ENCODE data around the gene OR8B3. TPM values are rescaled to one million over a fixed set of nuclear protein-coding genes. Genes with fewer than 3 reads are reported as not detected.

The OR8B3 gene
- total RNA-seq, 2 donors from 2014 or later = not detected

- Histone ChIP-seq H3K27me3 (no peaks in the 10 kb centered on the region), H3K27ac (no peak overlapping the region), H3K4me1 (no peaks in the 10 kb centered on the region), H3K36me3 (replicated peaks in 1 of 2; ENCODE audit: insufficient read depth in 1 of 2, low read depth in 2 of 2) (no peaks in the 10 kb centered on the region), H3K9me3 (no peaks in the 10 kb centered on the region), H3K4me3 (no peak overlapping the region)
- WGBS, 2 donors = 45 to 61% methylated on average over 3 of the region's 3 CpGs
- TF ChIP-seq, protein P1, sequence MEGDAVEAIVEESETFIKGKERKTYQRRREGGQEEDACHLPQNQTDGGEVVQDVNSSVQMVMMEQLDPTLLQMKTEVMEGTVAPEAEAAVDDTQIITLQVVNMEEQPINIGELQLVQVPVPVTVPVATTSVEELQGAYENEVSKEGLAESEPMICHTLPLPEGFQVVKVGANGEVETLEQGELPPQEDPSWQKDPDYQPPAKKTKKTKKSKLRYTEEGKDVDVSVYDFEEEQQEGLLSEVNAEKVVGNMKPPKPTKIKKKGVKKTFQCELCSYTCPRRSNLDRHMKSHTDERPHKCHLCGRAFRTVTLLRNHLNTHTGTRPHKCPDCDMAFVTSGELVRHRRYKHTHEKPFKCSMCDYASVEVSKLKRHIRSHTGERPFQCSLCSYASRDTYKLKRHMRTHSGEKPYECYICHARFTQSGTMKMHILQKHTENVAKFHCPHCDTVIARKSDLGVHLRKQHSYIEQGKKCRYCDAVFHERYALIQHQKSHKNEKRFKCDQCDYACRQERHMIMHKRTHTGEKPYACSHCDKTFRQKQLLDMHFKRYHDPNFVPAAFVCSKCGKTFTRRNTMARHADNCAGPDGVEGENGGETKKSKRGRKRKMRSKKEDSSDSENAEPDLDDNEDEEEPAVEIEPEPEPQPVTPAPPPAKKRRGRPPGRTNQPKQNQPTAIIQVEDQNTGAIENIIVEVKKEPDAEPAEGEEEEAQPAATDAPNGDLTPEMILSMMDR (IDR thresholded peaks at IDR 0.05) = no peak
- no peak for TF ChIP-seq POLR2A (IDR thresholded peaks at IDR 0.05)
- ATAC-seq = no peak
- DNase-seq = no peak
- intact Hi-C loops (cut with DNase I) = no loop called here
Observed at GRCh38 chr11:124376280-124376679, 22.5 kb downstream of the OR8B3 start.

GRCh38 chr11:124359566-124359965 lies 39.3 kb downstream of the OR8B3 start:
- WGBS, 2 donors = 22 to 51% methylated on average over 2 of the region's 2 CpGs
- Histone ChIP-seq H3K4me1 (no peaks in the 10 kb centered on the region), H3K9me3 (no peaks in the 10 kb centered on the region), H3K27ac (no peak overlapping the region), H3K27me3 (no peaks in the 10 kb centered on the region), H3K4me3 (no peak overlapping the region), H3K36me3 (replicated peaks in 1 of 2; ENCODE audit: insufficient read depth in 1 of 2, low read depth in 2 of 2) (no peaks in the 10 kb centered on the region)
- ATAC-seq = no peak
- TF ChIP-seq, protein P1 (IDR thresholded peaks at IDR 0.05) = no peak
- intact Hi-C loops (cut with DNase I) = no loop called here
- no peak for DNase-seq

- Histone ChIP-seq H3K27me3 (no peaks in the 10 kb centered on the region), H3K36me3 (replicated peaks in 1 of 2; ENCODE audit: insufficient read depth in 1 of 2, low read depth in 2 of 2) (no peaks in the 10 kb centered on the region), H3K27ac (no peak overlapping the region), H3K4me3 (no peak overlapping the region), H3K9me3 (no peaks in the 10 kb centered on the region), H3K4me1 (no peaks in the 10 kb centered on the region)
- no peak for ATAC-seq
- intact Hi-C loops (cut with DNase I) = no loop called here
- WGBS, 2 donors = 43 to 70% methylated on average over 3 of the region's 3 CpGs
- TF ChIP-seq, protein P1 (IDR thresholded peaks at IDR 0.05) = no peak
- TF ChIP-seq POLR2A (IDR thresholded peaks at IDR 0.05) = no peak
- DNase-seq = no peak
Observed at GRCh38 chr11:124346311-124346955, 52.4 kb downstream of the OR8B3 start.

Other genes starting within 250 kb of the OR8B3 start
- not detected for gene OR10D3, start 215.7 kb downstream of the OR8B3 start, total RNA-seq
- gene OR8G1, start 157.9 kb downstream of the OR8B3 start, total RNA-seq = not detected
- not detected for gene OR8G5, start 142.6 kb downstream of the OR8B3 start, total RNA-seq
- gene OR8D1, start 85.1 kb downstream of the OR8B3 start, total RNA-seq = not detected
- gene OR8D2, start 78.8 kb downstream of the OR8B3 start, total RNA-seq = not detected
- gene OR8B2, start 14.5 kb downstream of the OR8B3 start, total RNA-seq = not detected
- not detected for gene OR8B4, start 25.8 kb upstream of the OR8B3 start, total RNA-seq
- not detected for gene OR8B8, start 46.7 kb upstream of the OR8B3 start, total RNA-seq
- gene OR8B12, start 144.6 kb upstream of the OR8B3 start, total RNA-seq = not detected
- not detected for gene OR8A1, start 171.0 kb upstream of the OR8B3 start, total RNA-seq
- gene PANX3, start 212.4 kb upstream of the OR8B3 start, total RNA-seq = not detected
- gene TBRG1, start 223.8 kb upstream of the OR8B3 start, total RNA-seq = 10 to 100 TPM; 18.9 to 23.4 TPM